GM20431 (cell line): ENCODE results near the gene LGR5.

Experiments used
- in situ Hi-C: fragments of 300-500 bp; cut with MseI, MboI; formaldehyde crosslinking; loops from one replicate; pipeline ENCODE4 v1.15.0; 2020; ENCODE audit warnings: low sequenced_read_pairs; ENCODE audit not compliant: unreplicated experiment

The LGR5 gene, protein sequence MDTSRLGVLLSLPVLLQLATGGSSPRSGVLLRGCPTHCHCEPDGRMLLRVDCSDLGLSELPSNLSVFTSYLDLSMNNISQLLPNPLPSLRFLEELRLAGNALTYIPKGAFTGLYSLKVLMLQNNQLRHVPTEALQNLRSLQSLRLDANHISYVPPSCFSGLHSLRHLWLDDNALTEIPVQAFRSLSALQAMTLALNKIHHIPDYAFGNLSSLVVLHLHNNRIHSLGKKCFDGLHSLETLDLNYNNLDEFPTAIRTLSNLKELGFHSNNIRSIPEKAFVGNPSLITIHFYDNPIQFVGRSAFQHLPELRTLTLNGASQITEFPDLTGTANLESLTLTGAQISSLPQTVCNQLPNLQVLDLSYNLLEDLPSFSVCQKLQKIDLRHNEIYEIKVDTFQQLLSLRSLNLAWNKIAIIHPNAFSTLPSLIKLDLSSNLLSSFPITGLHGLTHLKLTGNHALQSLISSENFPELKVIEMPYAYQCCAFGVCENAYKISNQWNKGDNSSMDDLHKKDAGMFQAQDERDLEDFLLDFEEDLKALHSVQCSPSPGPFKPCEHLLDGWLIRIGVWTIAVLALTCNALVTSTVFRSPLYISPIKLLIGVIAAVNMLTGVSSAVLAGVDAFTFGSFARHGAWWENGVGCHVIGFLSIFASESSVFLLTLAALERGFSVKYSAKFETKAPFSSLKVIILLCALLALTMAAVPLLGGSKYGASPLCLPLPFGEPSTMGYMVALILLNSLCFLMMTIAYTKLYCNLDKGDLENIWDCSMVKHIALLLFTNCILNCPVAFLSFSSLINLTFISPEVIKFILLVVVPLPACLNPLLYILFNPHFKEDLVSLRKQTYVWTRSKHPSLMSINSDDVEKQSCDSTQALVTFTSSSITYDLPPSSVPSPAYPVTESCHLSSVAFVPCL

DNA sequence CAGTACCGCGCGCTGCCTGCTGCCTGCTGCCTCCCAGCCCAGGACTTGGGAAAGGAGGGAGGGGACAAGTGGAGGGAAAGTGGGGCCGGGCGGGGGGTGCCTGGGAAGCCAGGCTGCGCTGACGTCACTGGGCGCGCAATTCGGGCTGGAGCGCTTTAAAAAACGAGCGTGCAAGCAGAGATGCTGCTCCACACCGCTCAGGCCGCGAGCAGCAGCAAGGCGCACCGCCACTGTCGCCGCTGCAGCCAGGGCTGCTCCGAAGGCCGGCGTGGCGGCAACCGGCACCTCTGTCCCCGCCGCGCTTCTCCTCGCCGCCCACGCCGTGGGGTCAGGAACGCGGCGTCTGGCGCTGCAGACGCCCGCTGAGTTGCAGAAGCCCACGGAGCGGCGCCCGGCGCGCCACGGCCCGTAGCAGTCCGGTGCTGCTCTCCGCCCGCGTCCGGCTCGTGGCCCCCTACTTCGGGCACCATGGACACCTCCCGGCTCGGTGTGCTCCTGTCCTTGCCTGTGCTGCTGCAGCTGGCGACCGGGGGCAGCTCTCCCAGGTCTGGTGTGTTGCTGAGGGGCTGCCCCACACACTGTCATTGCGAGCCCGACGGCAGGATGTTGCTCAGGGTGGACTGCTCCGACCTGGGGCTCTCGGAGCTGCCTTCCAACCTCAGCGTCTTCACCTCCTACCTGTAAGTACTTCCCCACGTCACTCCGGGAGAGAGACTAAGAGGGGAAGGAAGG, at the start of gene LGR5:
Gene LGR5, plus strand, starts transcription at position 186 of the 732 bp plus-strand sequence. Its CDS starts 283 bp downstream, at position 469.
- in situ Hi-C loops: no loop called here

DNA sequence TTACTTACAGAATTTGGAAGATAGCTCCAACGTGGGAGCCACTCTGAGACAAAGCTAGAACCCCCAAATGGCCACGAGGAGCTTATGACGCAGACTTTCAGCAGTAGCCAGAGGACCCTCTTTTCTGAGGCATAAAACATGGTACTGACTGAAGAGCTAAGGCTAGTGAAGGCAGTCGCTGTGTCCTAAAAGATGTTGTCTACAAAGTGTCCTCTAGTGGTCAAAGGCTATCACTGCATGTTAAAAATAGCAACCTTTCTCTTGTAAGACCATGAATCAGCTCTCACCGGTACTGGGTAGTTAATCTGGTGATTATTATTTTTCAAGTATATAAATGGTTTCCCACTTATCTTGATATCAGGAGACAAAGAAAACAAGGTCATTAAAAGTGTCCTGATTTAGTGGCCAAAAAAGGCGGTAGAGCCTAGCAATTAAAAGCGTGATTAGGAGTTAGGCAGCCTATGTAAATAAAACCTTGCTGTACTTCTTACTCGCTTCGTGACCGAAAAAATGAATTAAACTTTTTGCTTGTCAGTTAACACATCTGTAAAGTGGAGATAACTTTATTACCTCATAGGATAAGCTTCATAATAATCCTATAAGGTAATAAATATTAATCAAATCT, 47.0 kb upstream of the LGR5 start:
- in situ Hi-C loops: no loop called here

DNA sequence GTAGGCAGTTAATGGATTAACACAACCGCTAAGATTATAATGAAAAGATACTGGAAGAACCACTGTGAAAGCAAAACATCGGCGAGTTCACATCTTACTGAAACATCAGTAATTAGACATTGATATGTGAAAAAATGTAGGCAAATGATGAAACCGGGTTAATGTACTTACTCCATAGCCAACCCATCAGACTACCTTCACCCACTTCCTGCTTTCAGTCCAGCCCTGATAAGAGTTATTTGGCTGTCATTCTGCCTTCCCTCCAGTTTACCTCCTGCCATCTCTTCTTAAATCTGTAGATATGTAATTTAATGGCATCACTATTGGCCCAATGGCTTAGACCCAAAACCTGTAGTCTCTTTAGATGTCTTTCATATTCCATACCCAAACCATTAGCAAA, 46.0 kb upstream of the LGR5 start:
- in situ Hi-C loops: no loop called here

DNA sequence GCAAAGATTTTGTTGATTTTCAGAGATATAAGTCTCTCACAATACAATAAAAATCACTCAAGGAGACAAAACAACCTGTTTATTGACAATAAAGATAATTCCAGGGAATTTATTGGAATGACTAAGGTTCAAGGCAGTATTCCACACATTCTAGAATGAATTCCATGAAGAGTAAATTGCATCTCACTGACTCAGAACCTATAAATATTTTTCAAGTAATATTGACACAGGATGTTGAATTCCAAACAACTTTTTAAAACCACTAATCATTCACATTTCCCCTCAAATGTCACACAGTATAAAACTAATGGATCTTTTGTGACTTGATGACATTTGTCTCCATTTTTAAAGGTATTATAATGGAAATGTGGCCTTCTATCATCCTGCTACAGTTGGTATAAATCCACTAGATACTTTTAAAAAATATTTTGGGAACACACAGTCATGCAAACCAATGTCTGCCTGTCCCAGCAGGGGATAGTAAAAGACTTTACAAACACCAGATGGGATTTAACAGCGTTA, 42.1 kb upstream of the LGR5 start:
- in situ Hi-C loops: no loop called here

DNA sequence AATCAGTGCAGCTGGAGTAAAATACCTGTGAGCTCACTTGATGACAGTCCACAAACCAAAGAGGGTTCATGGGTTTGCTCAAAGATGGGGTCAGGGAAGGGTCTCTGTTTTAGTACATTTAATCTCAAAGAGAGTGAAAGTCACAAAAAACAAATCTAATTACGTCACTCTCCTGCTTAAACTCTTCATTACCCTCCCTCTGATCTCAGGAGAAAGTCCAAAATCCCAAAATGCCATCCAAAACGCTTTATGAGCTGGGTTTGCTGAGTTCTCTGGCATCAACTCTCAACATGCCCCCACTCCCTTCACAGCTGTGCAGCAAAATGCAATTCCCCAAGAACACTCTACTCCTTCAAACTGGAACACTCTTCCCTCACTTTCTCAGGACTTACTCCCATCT, 40.4 kb upstream of the LGR5 start:
- in situ Hi-C loops: no loop called here

DNA sequence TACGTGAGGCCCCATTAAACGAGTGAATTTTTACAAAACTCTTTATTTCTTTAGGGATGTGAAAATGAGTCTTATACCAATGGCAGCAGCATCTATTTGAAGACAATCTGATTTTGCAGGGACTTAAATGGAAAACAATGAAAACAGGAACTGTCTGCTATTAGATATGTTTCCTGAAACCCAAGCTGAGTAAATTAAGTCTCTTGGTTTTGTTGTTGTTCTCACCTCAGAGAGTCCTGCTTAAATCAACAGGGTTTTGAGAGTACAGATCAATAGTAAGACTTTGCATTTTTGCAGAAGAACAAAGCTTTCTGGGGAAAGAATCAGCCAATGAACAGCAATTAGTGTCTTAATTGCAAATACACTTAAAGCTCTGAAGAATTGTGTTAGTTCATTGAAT, 39.1 kb upstream of the LGR5 start:
- in situ Hi-C loops: loop anchor here (25.0 kb wide), 1 partner anchor 337 kb away; no protein-coding TSS in a partner anchor

DNA sequence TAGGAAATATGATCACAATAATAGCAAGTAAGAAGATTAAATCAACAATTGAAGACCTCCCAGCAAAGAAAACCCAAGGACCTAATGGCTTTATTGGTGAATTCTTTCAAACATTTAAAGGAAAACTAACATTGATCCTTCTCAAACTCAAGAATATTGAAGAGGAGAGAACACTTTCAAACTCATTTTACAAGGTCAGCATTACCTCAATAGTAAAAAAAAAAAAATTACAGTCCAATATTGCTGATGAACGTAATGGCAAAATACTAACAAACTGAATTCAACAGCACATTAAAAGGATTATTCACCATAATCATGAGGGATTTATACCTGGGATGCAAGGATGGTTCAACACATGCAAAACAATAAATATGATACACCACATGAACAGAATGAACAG, 33.7 kb upstream of the LGR5 start:
- in situ Hi-C loops: loop anchor here (25.0 kb wide), 1 partner anchor 331 kb away; no protein-coding TSS in a partner anchor

DNA sequence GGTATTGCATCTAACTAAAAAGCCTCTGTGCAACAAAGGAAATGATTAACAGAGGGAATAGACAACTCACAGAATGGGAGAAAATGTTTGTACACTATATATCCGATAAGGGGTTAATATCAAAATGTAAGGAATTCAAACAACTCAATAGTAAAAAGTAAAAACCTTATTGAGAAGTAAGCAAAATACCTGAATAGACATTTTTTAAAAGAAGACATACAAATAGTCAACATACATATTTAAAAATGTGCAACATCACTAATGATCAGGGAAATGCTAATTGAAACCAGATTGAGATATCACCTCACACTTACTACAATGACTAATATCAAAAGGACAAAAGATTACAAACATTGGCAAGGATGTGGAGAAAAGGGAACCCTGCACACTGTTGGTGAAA, 31.9 kb upstream of the LGR5 start:
- in situ Hi-C loops: loop anchor here (25.0 kb wide), 1 partner anchor 330 kb away; no protein-coding TSS in a partner anchor

DNA sequence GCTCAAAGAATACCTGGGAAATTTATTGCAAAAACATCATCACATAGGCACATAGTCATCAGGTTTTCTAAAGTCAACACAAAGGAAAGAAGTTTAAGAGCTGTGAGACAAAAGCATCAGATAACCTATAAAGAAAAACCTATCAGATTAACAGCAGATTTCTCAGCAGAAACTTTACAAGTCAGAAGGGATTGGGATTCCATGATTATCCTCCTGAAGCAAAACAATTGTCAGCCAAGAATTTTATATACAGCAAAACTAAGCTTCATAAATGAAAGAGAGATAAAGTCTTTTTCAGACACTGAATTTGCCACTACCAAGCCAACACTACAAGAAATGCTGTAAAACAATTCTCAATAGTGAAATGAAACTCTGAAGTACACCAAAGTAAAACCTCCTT, 28.8 kb upstream of the LGR5 start:
- in situ Hi-C loops: loop anchor here (25.0 kb wide), 1 partner anchor 326 kb away; no protein-coding TSS in a partner anchor

DNA sequence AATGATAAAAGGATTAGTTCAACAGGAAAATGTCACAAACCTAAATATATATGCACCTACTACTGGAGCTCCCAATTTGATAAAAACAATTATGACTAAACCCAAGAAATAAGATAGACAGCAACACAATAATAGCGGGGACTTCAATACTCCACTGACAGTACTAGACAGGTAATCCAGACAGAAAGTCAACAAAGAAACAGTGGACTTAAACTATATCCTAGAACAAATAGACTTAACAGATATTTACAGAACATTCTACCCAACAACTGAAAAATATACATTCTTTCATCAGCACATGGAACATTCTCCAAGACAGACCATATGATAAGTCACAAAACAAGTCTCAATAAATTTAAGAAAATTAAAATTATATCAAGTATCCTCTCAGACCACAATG, 28.0 kb upstream of the LGR5 start:
- in situ Hi-C loops: loop anchor here (25.0 kb wide), 1 partner anchor 326 kb away; no protein-coding TSS in a partner anchor

DNA sequence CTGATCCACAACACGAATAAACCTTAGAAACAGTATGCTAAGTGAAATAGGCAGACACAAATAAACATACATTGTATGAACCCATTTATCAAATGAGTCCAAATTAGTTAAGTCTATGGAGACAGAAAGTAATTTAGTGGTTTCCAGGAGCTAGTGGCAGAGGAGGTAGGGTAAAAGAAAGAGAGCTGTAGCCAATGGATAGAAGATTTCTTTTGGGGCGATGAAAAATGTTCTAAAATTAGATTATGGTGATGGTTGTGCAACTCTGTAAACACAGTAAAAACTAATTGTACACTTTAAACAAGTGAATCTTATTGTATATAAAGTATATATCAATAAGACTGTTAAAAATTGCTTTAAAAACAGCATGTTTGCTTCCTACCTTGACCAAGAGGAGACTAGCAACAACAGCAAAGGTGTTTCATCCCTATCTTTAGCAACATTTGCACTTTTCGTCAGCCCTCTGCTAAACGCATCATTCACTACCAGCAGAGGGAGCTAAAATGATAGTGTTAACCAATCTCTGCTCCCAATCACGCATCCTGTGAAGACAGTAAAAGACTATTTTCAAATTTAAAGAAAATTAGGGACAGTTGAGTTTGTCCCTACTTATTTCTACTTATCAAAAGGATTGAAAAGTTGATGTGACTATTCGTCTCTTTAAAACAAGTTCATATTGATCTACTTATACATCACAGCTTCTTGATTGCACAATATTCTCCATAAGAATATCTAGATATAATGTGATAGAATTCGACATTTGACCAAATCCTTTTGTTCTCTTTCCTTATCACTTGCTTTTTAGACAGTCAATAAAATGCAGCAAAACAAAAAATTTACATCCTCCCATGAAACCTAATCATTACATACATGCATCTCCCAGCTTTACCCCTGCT, 24.0 kb upstream of the LGR5 start:
- in situ Hi-C loops: loop anchor here (25.0 kb wide), 1 partner anchor 322 kb away; no protein-coding TSS in a partner anchor

DNA sequence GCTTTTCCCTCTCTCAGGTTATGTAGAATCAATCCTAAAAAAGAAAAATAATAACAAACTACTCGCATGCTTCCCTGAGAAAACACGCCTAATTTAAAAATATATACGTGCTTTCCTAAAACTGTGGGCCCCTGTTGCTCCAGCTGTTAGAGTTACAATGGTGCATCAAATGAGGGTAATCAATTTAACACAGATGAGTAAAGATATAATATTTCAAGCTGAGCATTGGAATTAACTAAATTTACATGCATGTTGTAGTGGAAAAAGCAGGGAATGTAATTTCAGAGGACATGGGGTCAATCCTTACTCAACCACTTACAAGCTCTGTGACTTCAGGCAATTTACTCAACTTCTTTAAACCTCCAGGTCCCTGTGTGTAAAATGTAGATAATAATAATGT, 22.4 kb upstream of the LGR5 start:
- in situ Hi-C loops: loop anchor here (25.0 kb wide), 1 partner anchor 320 kb away; no protein-coding TSS in a partner anchor

DNA sequence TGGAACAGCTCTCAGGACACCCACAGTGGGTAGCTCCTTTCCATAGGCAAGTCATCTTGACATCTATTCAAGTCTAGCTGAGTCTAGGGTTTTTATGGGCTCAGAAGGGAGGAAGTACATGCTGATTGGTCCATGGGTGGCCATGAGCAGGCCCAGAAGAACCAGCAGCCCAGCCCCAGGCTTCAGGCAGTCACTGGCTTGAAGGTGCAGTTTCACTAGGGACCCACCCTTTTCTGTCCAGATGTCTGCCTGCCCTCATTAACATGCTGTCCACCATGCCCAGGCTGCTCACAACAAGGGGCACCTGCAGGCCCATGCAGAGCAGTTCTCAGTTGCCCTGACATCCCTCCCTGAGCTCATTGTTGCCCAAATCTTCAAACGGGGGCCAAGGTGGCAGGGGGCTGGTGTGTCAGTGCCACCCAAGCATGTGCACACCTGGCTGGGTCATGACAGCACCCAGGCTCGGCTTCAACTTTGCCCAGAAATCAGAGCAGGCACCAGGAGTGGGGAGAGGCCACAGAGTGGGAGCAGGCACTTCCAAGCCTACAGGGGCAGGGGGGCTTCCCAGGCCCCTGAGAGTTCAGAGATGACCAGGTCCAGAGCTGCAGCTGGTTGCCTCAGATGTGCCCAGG, 18.7 kb upstream of the LGR5 start:
- in situ Hi-C loops: loop anchor here (25.0 kb wide), 1 partner anchor 316 kb away; no protein-coding TSS in a partner anchor

DNA sequence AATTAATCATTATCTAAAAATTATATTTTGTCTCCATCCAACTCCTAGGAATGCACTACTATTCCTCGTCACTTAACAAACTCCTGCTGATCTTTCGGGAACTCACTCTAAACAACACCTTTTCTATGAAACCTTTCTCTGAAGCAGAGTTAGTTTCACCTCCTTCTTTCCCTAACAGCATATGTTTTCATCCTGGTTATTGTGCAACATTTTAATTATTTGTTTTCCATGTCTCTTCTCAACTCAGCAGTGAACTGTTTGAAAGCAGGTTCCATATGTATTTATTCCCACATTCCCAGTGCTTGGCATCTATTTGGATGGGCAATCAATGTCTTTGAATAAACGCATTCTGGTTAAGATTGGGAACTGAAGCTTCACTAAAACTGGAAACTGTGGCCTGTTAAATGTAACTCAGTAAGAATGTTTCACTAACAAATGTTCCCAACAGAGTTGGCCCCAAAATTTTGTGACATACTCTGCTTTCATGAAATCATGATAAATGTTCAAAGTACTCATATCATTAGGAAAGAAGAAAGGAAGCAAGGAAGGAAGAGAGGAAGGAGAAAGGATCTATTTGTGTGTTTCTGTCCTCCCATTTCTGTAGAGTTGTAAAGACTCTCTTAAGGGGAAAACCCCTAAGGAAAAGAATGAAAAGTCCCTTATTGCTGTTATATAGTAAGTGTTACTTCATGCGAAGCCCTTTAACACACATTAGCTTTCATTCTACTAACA, 13.9 kb upstream of the LGR5 start:
- in situ Hi-C loops: no loop called here

DNA sequence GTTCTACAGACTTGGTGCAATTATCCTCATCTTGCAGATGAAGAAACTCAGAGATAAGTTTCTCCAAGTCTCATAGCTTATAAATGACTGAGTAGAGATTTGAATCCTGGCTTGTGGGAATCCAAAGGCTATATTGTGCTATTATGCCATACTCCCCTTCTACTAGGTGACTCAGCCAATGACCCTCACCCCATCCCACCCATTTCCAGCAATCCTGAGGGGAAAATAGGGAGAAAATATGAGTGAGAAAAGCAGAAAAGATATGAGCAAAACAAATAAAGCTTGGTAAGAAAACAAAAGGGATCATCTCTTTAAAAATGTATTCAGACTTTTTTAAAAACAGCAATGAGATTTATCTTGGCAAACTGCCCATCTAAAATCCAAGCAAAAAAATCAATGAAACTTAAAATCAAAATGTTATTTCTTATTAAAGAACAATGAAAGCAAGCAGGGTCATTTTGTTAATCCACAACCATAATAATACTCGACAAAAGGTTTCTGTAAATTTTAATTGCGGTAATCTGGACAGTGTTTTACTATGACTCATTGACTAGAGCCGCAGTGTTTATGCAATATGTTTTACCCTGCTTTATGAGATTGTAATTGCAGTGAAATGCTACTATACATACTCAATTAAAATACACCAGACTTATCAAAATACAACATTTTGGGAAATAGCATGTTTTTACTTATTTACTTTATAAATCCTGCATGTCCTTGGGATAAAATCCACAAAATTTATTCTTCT, 13.1 kb upstream of the LGR5 start:
- in situ Hi-C loops: no loop called here

DNA sequence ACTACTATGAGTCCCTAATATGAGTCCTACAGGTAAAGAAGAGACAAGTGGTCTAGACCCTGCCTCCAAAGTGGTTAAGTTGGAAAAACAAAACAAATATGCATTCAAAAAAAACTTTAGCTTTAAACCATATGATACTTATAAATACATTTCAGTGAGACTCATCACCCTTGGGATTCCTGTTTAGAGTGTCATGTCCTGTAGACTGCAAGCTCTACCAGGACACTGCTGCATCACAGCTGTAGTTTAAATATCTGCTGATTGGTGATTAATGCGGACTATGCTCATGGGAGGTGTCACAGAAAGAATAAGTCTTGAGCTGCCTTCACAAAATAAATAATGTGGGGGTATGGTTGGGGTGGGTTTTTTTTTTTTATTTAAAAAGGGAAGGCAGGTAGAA, 8.8 kb upstream of the LGR5 start:
- in situ Hi-C loops: no loop called here

DNA sequence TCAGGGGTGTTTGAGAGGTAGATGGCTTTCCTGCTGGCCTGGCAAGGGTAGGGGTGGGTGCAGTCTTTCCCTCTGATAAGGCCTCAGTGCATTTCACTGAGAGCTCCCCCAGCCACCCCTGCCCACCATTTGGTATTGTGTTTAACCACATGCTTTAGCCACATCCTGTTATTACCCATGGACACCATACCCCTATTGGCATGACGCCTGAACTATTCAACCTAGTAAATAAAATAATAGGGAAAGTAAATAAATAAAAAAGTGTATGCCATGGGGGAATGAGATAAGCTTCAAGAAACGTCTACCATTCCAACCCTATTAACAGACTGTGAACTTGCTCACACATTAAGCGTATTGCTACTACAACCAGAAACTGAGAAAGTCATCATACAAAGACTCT, 7.6 kb upstream of the LGR5 start:
- in situ Hi-C loops: no loop called here
